ENCODE measurements around the gene ZNF267.
"Not testable (repeated sequence)": the region's sequence is repeated elsewhere in the genome, so short reads cannot be mapped to it uniquely, and the experiment has no call there.

ZNF267 gene

GRCh38 chr16:31880322-31880979, 6.8 kb downstream of the ZNF267 start:
- DNase-seq, result no peak

- no peak for DNase-seq
Observed at GRCh38 chr16:31886227-31886626, 12.6 kb downstream of the ZNF267 start.

- no peak for DNase-seq
Observed at GRCh38 chr16:31888735-31889134, 15.1 kb downstream of the ZNF267 start.

- DNase-seq, result not testable (repeated sequence)
Observed at GRCh38 chr16:31892111-31892510, 18.5 kb downstream of the ZNF267 start.

- DNase-seq, result no peak
Observed at GRCh38 chr16:31893824-31894223, 20.2 kb downstream of the ZNF267 start.

GRCh38 chr16:31897283-31897682, 23.7 kb downstream of the ZNF267 start:
- DNase-seq, result no peak

- DNase-seq, result no peak
Observed at GRCh38 chr16:31899505-31899904, 25.9 kb downstream of the ZNF267 start.

GRCh38 chr16:31904571-31904970, 31.0 kb downstream of the ZNF267 start:
- DNase-seq, result not testable (repeated sequence)

GRCh38 chr16:31913668-31914067, 40.1 kb downstream of the ZNF267 start:
- no peak for DNase-seq

- DNase-seq, result no peak
Observed at GRCh38 chr16:31916056-31916488, 42.5 kb downstream of the ZNF267 start.

GRCh38 chr16:31920373-31920772, 46.8 kb downstream of the ZNF267 start:
- DNase-seq, result no peak

GRCh38 chr16:31951806-31952205, 78.2 kb downstream of the ZNF267 start:
- not testable (repeated sequence) for DNase-seq

- not testable (repeated sequence) for DNase-seq
Observed at GRCh38 chr16:31952206-31952605, 78.6 kb downstream of the ZNF267 start.

GRCh38 chr16:31956221-31956620, 82.6 kb downstream of the ZNF267 start:
- DNase-seq, result not testable (repeated sequence)

- DNase-seq, result not testable (repeated sequence)
Observed at GRCh38 chr16:31960186-31960910, 86.7 kb downstream of the ZNF267 start.
